ENCODE results near the gene AMN. TPM values are rescaled to one million over a fixed set of nuclear protein-coding genes. Genes with fewer than 3 reads are reported as not detected.

Gene AMN
- polyA plus RNA-seq, 1 donor from 2014 or later: 0.15 TPM

DNA sequence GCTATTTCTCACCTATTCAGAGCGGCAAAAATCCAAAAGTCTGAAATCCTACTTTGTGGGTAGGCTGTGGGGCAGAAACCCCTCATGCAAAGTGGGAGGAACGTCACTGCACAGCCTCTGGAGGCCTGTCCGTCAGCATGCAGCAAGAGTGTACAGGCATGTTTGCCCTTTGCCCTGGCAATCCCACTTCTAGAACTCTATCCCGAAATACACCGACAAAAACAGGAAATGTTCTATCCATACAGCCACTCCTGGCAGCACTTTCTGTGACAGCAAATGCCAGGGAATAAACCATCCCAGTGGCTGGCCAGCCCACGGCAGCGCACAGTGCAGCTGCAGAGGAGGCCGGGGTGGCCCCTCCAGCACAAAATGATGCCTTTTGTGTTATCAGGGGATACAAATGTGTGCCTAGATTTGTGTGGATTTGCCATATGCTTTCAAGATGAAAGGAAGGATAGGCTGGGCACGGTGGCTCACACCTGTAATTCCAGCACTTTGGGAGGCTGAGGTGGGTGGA lies 39.7 kb downstream of the AMN start:
- H3K9me2 ChIP-seq (ENCODE audit: insufficient read depth, low read length): no peaks in the 10 kb centered on the region
- H2AFZ ChIP-seq (ENCODE audit: low read depth, low read length): no peak overlapping the region
- TF ChIP-seq TAF1 (IDR thresholded peaks at IDR 0.05; ENCODE audit: low read depth) (no peak), MXI1 (conservative IDR thresholded peaks at IDR 0.05; ENCODE audit: poor library complexity, severe bottlenecking) (no peak), EZH2 (IDR thresholded peaks at IDR 0.05; ENCODE audit: borderline replicate concordance, insufficient read depth, low read length, poor library complexity, severe bottlenecking) (no peak), CTCF (IDR thresholded peaks at IDR 0.05; ENCODE audit: poor library complexity, severe bottlenecking) (no peak), RAD21 (conservative IDR thresholded peaks at IDR 0.05) (no peak), REST (IDR thresholded peaks at IDR 0.05; ENCODE audit: borderline replicate concordance) (no peak), SMC3 (conservative IDR thresholded peaks at IDR 0.05; ENCODE audit: poor library complexity) (no peak), EP300 (conservative IDR thresholded peaks at IDR 0.05; ENCODE audit: poor library complexity, severe bottlenecking) (no peak), POLR2AphosphoS5 (IDR thresholded peaks at IDR 0.05) (no peak)
- H4K20me1 ChIP-seq (ENCODE audit: insufficient read depth): no peaks in the 10 kb centered on the region
- no peak overlapping the region for H3K4me2 ChIP-seq (ENCODE audit: low read length)
- no peaks in the 10 kb centered on the region for H3K27me3 ChIP-seq (ENCODE audit: insufficient read depth, low read depth, low read length)
- no peak overlapping the region for H3K9ac ChIP-seq (ENCODE audit: low read length)
- no peaks in the 10 kb centered on the region for H3K79me2 ChIP-seq (replicated peaks; ENCODE audit: insufficient read depth, low read length)
- H3K27ac ChIP-seq (ENCODE audit: low read length): no peak overlapping the region
- H3K36me3 ChIP-seq (ENCODE audit: insufficient read depth, low read length): peaks cover 31% of the 10 kb centered on the region
- no peak overlapping the region for H3K4me3 ChIP-seq (ENCODE audit: low read length)
- no peaks in the 10 kb centered on the region for H3F3A ChIP-seq (ENCODE audit: insufficient read depth, low read length, poor library complexity, severe bottlenecking)
- H3K9me3 ChIP-seq (ENCODE audit: low read length): no peaks in the 10 kb centered on the region

GRCh38 chr14:102964152-102964730 lies 41.8 kb downstream of the AMN start:
- no peak for TF ChIP-seq EZH2 (IDR thresholded peaks at IDR 0.05; ENCODE audit: borderline replicate concordance, insufficient read depth, low read length, poor library complexity, severe bottlenecking)
- no peak for TF ChIP-seq TAF1 (IDR thresholded peaks at IDR 0.05; ENCODE audit: low read depth)
- no peak for TF ChIP-seq RAD21 (conservative IDR thresholded peaks at IDR 0.05)
- no peak for TF ChIP-seq REST (IDR thresholded peaks at IDR 0.05; ENCODE audit: borderline replicate concordance)
- no peak for TF ChIP-seq SMC3 (conservative IDR thresholded peaks at IDR 0.05; ENCODE audit: poor library complexity)

More at GRCh38 chr14:102964152-102964730, 41.8 kb downstream of the AMN start:
- no peaks in the 10 kb centered on the region for H3K27me3 ChIP-seq (ENCODE audit: insufficient read depth, low read depth, low read length)
- no peak overlapping the region for H3K4me3 ChIP-seq (ENCODE audit: low read length)
- no peak overlapping the region for H3K9ac ChIP-seq (ENCODE audit: low read length)
- H3K9me3 ChIP-seq (ENCODE audit: low read length): no peaks in the 10 kb centered on the region
- no peak overlapping the region for H2AFZ ChIP-seq (ENCODE audit: low read depth, low read length)
- no peak overlapping the region for H3K27ac ChIP-seq (ENCODE audit: low read length)
- H3K4me2 ChIP-seq (ENCODE audit: low read length): no peak overlapping the region
- no peaks in the 10 kb centered on the region for H3K79me2 ChIP-seq (replicated peaks; ENCODE audit: insufficient read depth, low read length)
- no peaks in the 10 kb centered on the region for H4K20me1 ChIP-seq (ENCODE audit: insufficient read depth)
- peaks cover 31% of the 10 kb centered on the region for H3K36me3 ChIP-seq (ENCODE audit: insufficient read depth, low read length)
- H3F3A ChIP-seq (ENCODE audit: insufficient read depth, low read length, poor library complexity, severe bottlenecking): no peaks in the 10 kb centered on the region
- no peaks in the 10 kb centered on the region for H3K9me2 ChIP-seq (ENCODE audit: insufficient read depth, low read length)
